Neuron (in vitro differentiated cells): ENCODE measurements around the gene MYRFL.
"Not testable (repeated sequence)": the region's sequence is repeated elsewhere in the genome, so short reads cannot be mapped to it uniquely, and the experiment has no call there.

ENCODE experiments used
- H2AFZ ChIP-seq: one replicate; pipeline ENCODE4 v1.6.1; 2013; ENCODE audit warnings: low read depth, mild to moderate bottlenecking, inconsistent platforms, low read length, moderate library complexity
- H3K27me3 ChIP-seq: one replicate; pipeline ENCODE4 v1.6.1; 2013; ENCODE audit warnings: low read length; ENCODE audit not compliant: insufficient read depth
- H3K36me3 ChIP-seq: one replicate; pipeline ENCODE4 v1.6.1; 2013; ENCODE audit warnings: low read length; ENCODE audit not compliant: insufficient read depth
- H3K4me1 ChIP-seq: one replicate; pipeline ENCODE4 v1.6.1; 2013; ENCODE audit warnings: low read length; ENCODE audit not compliant: insufficient read depth
- H3K4me3 ChIP-seq: 2 replicates; pipeline ENCODE4 v1.5.1; 2013; ENCODE audit warnings: mild to moderate bottlenecking, low read length, moderate library complexity
- H3K9me3 ChIP-seq: one replicate; pipeline ENCODE4 v1.6.1; 2013; ENCODE audit warnings: low read length

The MYRFL gene

DNA sequence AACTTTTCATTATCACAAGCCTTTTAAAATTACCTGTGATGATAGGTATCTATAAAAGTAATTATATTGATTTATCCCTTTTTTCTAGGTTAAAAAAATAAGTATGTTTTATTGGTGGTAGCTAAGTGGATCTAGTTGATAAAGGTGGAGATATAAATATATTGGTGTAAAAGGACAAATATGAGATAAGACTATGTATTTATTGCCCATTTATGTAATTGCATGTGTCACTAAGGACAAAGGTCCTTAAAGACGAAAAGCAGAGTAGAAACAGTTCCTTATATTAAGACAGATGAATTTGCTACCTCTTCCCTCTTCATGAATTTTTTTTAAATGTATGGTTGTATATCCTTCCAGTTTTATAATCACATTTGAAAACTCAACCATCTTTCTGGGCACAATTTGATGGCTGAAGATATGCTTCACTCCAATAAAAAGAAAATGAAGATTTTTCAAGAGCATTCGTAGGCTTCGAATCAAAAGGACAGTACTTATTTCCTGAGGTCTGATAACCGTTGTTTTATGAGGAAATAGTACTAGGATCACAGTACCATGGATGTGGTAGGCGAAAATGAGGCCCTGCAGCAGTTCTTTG is at the start of gene MYRFL:
TSS of gene MYRFL (plus strand) at position 262 of the 595 bp plus-strand sequence. CDS start at position 553, 291 bp downstream.
- Histone ChIP-seq H3K36me3 (no peaks in the 10 kb centered on the region), H2AFZ (no peak within 1 kb of the TSS), H3K27me3 (no peaks in the 10 kb centered on the region), H3K4me1 (no peaks in the 10 kb centered on the region), H3K9me3 (no peaks in the 10 kb centered on the region), H3K4me3 (no peak within 1 kb of the TSS)

DNA sequence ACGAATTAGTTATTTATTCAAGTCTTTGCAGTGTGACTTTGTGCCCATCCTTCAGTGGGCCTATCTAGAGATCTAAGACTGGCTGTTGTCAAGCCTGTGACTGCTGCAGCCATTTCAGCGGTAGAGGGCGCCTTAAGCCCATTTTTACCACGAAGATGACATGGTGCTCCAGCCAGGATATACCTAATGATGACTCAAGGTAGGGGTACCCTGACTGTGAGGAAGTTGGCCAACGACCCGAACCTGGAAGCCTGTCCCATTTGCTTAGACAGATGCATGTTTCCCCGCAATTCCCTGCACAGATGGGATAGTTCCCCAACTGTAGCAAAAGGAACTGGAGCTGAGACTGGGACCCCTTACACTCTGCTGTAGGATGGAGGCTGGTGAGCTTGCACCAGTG is 45.1 kb upstream of the MYRFL start:
- no peaks in the 10 kb centered on the region for H3K4me1 ChIP-seq
- H3K4me3 ChIP-seq, result no peak overlapping the region
- H3K27me3 ChIP-seq, result no peaks in the 10 kb centered on the region
- H3K36me3 ChIP-seq, result no peaks in the 10 kb centered on the region
- no peak overlapping the region for H2AFZ ChIP-seq
- H3K9me3 ChIP-seq, result no peaks in the 10 kb centered on the region

DNA sequence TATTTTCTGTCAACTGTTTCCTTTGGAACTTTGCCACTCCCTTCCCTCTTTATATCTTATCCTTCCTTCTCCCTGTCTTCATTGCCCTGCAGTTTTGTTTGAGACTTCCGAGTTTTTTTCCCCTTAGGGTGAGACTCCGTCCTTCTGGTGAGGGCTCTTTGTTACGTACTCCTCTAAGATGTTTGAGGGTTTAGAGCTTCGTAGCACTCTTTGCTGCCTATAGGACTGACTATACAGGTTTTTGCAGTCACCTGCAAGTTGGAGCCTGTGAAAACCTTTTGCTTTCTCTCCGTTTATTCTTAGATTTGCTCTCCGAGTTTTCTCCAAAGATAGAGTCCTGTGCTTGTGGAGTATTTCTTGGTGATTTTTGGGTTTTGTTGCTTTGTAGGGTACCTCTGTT is 41.7 kb upstream of the MYRFL start:
- Histone ChIP-seq H3K9me3 (no peaks in the 10 kb centered on the region), H3K4me3 (no peak overlapping the region), H3K27me3 (no peaks in the 10 kb centered on the region)

DNA sequence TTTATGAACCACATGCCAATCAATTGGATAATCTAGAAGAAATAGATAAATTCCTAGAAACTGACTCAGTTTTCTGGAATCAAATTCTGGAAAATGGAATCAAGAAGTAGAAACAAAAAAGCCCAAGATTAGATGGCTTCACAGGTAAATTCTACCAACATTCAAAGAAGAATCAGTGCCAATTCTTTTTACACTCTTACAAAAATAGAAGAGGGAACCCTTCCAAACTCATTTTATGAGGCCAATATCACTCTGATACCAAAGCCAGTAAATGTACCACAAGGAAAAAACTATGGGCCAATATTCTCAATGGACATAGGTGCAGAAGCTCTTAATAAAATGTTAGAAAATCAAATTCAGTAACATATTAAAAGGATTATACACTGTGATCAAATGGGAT is 35.7 kb upstream of the MYRFL start:
- Histone ChIP-seq H2AFZ (no peak overlapping the region), H3K4me1 (no peaks in the 10 kb centered on the region), H3K9me3 (peaks cover 2% of the 10 kb centered on the region), H3K4me3 (no peak overlapping the region), H3K36me3 (no peaks in the 10 kb centered on the region), H3K27me3 (no peaks in the 10 kb centered on the region)

More for the DNA sequence above, 41.7 kb upstream of the MYRFL start:
- H3K36me3 ChIP-seq, result no peaks in the 10 kb centered on the region
- H3K4me1 ChIP-seq, result no peaks in the 10 kb centered on the region
- H2AFZ ChIP-seq, result no peak overlapping the region

DNA sequence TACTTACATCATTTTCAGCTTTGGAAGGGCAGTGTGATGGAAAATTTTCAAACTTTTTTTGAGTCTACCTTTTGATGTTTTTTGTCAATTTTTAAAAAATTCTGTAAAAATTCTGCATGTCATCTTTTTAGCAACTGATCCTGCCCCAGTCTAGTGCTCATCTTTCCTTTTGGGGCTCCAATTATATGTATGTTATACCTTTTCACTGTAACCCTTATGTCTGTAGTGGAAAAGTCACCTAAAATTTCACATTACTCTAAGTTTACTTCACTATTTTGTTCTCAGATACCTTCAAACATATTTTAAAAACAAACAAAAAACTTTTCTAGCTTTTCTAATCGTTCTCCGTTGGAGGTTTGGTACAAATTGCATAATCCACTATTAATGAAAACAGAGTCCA is 32.5 kb upstream of the MYRFL start:
- Histone ChIP-seq H3K9me3 (peaks cover 2% of the 10 kb centered on the region), H3K4me3 (no peak overlapping the region), H3K4me1 (no peaks in the 10 kb centered on the region), H3K27me3 (no peaks in the 10 kb centered on the region), H2AFZ (no peak overlapping the region), H3K36me3 (peaks cover 4% of the 10 kb centered on the region)

DNA sequence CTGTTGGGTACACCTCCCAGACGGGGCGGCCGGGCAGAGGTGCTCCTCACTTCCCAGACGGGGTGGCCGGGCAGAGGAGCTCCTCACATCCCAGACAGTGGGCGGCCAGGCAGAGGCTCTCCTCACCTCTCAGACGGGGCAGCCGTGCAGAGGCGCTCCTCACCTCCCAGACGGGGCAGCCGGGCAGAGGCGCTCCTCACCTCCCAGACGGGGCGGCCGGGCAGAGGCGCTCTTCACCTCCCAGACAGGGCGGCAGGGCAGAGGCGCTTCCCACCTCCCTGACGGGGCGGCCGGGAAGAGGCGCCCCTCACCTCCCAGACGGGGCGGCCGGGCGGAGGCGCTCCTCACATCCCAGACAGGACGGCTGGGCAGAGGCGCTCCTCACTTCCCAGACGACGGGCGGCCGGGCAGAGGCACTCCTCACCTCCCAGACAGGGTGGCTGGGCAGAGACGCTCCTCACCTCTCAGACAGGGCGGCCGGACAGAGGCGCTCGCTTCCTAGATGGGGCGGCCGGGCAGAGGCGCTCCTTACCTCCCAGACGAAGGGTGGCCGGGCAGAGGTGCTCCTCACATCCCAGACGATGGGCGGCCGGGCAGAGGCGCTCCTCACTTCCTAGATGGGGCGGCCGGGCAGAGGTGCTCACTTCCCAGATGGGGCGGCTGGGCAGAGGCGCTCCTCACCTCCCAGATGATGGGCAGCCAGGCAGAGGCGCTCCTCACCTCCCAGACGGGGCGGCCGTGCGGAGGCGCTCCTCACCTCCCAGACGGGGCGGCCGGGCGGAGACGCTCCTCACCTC is 17.7 kb upstream of the MYRFL start:
- H2AFZ ChIP-seq, H3K4me1 ChIP-seq, H3K36me3 ChIP-seq, H3K4me3 ChIP-seq, H3K9me3 ChIP-seq, H3K27me3 ChIP-seq: not testable (repeated sequence)

DNA sequence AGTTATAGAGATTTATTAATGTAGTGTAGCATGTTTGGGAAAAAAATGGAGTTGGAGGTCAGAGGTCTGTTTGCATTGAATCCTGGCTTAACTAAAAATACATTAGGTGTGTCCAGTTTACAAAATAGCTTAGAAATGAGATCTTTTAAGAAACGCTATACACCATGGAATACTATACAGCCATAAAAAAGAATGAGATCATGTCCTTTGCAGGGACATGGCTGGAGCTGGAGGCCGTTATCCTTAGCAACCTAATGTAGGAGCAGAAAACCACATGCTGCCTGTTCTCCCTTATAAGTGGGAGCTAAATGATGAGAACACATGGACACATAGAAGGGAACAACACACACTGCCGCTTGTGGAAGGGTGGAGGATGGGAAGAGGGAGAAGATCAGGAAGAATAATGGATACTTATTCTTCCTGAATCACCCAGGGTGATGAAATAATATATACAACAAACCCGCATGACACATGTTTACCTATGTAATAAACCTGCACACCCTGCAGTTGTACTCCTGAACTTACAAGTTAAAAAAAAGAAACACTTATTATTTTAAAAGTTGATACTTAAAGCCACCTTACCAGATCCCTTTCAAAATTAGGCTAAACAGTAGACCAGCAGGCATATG is 14.0 kb upstream of the MYRFL start:
- Histone ChIP-seq H3K27me3 (no peaks in the 10 kb centered on the region), H3K36me3 (no peaks in the 10 kb centered on the region), H3K4me3 (no peak overlapping the region), H2AFZ (no peak overlapping the region), H3K4me1 (no peaks in the 10 kb centered on the region), H3K9me3 (peaks cover 7% of the 10 kb centered on the region)

DNA sequence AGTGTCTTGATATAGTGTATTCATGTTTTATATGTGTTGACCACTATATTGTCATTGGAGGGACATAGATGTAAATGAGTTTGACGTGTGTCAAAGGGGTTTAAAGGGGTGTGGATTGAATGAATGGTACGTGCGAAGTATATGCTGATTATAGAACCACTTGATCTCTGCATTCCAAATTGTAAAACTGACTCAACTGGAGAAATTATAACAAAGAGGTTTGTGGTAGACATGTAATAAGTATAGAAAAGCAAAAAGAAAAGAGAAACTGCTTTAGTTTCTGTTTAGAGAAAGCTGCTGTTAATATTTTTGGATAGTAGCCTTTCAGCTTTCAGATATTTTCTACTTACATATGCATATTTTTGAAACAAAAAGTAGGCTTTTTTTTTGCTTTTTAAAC is 8.9 kb upstream of the MYRFL start:
- Histone ChIP-seq H3K9me3 (no peaks in the 10 kb centered on the region), H3K4me1 (no peaks in the 10 kb centered on the region), H3K4me3 (no peak overlapping the region), H3K36me3 (no peaks in the 10 kb centered on the region), H2AFZ (no peak overlapping the region), H3K27me3 (no peaks in the 10 kb centered on the region)

DNA sequence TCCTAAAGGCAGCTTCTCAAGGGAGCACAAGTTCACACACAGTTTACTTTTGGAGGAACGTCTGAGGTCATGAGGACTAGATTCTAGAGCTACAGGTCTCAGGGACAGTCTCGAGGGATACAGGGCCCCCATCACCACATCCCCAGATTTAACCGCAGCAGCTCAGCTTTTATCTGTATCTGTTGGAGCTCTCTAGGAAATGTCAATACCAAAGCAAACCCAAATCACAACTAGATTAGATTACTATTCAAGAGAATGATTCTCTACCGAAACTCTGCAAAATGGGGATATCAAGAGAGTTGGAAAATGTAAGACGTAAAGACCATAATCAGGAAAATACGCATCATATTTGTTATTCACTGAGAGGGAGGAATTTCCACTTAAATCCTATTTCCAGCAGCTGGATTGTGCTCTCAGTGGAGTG is 4.0 kb upstream of the MYRFL start:
- H3K4me1 ChIP-seq, result no peaks in the 10 kb centered on the region
- H3K4me3 ChIP-seq, result no peak overlapping the region
- H2AFZ ChIP-seq, result no peak overlapping the region
- H3K27me3 ChIP-seq, result no peaks in the 10 kb centered on the region
- H3K36me3 ChIP-seq, result no peaks in the 10 kb centered on the region
- H3K9me3 ChIP-seq, result no peaks in the 10 kb centered on the region

DNA sequence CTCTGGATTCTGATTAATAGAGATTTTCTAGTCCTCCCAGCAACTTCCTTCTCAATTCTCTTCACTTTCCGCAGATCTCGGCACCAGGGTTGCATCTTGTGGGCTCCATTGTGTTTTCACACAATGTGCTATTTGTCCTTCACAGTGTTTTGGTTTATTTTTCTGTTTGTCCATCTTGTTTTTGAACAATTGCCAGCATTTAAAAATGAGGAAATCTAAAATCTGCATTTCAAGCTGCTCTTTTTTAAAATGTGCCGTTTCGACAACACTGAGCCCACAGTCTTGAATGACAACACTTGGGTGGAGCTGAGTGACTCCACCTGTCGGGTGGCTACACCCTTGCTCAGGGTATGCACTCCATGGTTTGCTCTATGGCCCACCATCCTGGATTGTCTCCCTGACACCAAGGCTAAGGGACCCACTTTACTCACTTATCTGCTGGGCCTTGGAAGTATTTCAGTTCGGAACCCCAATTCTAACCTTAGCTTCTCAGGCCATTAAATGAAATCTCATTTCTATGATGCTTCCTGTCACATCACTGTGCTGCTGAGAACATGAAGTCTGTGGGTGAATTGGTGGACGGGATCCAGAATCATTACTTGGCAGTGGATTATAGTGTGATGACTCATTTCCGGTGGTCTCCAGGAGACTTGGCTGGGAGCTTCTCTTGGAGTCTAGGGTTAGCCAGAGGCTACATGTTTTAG is 3.4 kb upstream of the MYRFL start:
- Histone ChIP-seq H3K27me3 (no peaks in the 10 kb centered on the region), H3K4me3 (no peak overlapping the region), H3K9me3 (no peaks in the 10 kb centered on the region), H3K4me1 (no peaks in the 10 kb centered on the region), H2AFZ (no peak overlapping the region), H3K36me3 (no peaks in the 10 kb centered on the region)

DNA sequence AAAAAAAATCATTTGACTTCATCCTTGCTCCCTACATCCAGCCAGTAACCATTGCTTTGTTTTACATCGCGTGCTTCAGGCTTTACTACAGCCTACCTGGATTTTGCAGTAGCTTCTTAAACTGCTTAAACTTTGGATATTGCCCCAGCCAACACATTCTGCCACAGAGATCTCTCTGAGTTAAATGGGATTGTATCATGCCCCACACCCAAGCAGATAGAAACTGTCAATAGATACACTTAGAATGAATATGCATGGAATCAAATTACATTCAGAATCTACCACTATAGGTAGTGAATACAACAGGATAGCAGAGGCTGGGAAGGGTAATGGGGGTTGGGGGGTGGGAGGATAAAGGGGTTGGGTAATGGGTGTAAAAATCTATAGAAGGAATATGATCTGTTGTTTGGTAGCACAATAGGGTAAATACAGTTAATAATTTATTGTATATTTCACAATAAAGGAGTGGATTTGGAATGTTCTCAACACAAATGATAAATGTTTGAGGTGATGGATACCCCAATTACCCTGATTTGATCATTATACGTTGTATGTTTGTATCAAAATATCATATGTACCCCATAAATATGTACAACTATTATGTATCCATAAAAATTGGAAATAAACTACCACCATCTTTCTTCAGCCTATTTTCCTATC is 2.7 kb upstream of the MYRFL start:
- Histone ChIP-seq H3K36me3 (no peaks in the 10 kb centered on the region), H2AFZ (no peak overlapping the region), H3K9me3 (no peaks in the 10 kb centered on the region), H3K4me3 (no peak overlapping the region), H3K27me3 (no peaks in the 10 kb centered on the region), H3K4me1 (no peaks in the 10 kb centered on the region)

DNA sequence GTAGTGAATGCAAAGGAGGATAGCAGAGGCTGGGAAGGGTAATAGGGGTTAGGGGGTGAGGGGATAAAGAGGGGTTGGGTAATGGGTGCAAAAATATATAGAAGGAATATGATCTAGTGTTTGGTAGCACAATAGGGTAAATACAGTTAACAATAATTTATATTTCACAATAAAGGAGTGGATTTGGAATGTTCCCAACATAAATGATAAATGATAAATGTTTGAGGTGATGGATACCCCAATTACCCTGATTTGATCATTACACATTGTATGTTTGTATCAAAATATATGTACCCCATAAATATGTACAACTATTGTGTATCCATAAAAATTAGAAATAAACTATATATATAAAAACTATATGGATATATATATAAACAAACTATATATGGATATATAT is 999 bp upstream of the MYRFL start:
- H3K4me3 ChIP-seq, result no peak overlapping the region
- no peaks in the 10 kb centered on the region for H3K36me3 ChIP-seq
- no peak overlapping the region for H2AFZ ChIP-seq
- no peaks in the 10 kb centered on the region for H3K27me3 ChIP-seq
- no peaks in the 10 kb centered on the region for H3K9me3 ChIP-seq
- no peaks in the 10 kb centered on the region for H3K4me1 ChIP-seq

DNA sequence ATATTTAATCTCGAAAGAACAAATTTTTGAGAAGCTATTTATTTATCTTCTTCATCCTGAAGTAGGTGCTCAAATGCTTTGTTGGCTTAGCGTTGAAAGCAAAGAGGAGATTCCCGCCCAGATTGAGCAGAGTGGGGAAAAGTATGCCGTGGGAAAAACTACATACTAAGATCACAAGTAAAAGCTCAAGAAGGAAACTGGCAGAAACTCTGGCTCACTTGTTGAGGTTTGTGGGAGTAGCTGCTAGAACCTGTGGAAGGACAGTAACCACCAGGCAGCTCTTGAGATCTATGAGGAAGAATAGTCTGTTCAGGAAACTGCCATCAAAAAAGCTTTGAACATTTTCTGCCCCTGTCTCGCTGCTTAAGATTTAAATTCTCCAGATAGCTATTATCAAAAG is 3.9 kb downstream of the MYRFL start:
- H3K36me3 ChIP-seq, result no peaks in the 10 kb centered on the region
- no peaks in the 10 kb centered on the region for H3K4me1 ChIP-seq
- H3K4me3 ChIP-seq, result no peak overlapping the region
- H3K27me3 ChIP-seq, result no peaks in the 10 kb centered on the region
- H2AFZ ChIP-seq, result no peak overlapping the region
- H3K9me3 ChIP-seq, result no peaks in the 10 kb centered on the region
